Measurements from ENCODE around the gene PLLP.
A peak's percentile ranks its signal among the peaks of the same experiment; 100 is the strongest.
"Not testable (repeated sequence)": the region's sequence is repeated elsewhere in the genome, so short reads cannot be mapped to it uniquely, and the experiment has no call there.

PLLP gene

DNA sequence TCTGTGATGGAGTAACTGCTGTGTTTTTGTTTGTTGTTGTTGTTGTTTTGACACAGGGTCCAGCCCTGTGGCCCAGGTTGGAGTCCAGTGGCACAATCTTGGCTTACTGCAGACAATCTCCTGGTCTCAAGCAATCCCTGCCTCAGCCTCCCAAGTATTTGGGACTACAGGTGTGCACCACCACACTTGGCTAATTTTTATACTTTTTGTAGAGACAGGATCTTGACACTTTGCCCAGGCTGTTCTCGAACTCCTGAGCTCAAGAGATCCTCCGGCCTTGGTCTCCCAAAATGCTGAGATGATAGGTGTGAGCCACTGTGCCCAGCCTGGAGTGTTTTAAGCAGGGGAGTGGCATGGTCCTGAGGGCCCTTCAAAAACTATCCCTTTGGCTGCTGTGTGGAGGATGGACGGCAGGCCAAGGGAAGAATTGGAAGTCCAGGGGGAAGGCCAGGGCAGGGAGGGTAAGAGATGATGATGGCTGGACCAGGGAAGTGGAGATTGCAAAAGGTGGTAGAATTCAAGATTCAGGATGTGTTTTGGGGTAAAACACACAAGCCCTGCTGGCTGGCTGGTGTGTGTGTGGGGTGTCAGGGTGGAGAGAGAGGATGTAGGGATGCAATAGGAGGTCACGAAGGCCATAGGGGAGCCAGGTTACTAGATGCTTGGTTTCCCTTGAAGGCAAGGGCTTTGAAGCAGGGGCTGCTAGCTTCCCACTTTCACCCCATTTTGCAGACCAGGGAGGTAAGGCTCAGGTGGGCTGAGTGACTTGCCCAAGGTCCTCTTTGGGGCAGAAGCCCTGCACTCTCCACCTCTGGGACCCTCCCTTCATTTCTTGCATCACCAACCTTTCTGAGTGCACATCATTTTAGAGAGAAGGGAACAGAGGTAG, 18.8 kb upstream of the PLLP start:
- no peak for DNase-seq (ENCODE audit: low spot score)

DNA sequence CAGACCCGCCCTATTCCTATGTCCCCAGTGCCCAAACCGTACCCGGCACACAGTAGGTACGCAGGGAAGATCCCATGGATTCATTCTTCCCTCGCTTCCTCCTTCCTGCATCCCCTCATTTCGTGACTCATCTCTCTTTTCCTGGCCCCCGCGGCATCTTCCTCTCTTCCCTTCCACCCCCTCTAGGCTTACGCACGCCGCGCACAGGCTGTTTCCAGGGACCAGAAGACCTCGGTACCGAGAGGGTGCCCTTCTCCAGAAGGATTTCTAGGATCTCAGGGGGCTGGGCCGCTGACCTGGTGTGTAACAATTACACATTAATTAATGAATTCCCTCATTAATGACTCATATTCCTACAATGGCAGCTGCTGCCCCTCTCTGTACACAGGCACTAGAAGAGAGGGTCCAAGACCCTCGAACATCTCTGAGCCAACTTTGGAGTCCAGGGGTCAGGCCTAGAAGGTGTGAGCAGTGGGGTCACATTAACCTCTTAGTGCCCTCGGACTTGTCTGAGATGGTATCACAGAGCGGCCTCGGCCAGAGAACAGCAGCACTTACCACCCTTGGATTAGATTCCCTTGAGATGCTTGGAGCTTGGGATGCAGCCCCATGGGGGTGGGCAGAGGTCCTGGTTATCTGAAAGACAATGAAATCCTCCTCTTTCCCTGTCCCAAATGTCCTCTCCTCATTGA, 16.8 kb upstream of the PLLP start:
- no peak for DNase-seq (ENCODE audit: low spot score)

DNA sequence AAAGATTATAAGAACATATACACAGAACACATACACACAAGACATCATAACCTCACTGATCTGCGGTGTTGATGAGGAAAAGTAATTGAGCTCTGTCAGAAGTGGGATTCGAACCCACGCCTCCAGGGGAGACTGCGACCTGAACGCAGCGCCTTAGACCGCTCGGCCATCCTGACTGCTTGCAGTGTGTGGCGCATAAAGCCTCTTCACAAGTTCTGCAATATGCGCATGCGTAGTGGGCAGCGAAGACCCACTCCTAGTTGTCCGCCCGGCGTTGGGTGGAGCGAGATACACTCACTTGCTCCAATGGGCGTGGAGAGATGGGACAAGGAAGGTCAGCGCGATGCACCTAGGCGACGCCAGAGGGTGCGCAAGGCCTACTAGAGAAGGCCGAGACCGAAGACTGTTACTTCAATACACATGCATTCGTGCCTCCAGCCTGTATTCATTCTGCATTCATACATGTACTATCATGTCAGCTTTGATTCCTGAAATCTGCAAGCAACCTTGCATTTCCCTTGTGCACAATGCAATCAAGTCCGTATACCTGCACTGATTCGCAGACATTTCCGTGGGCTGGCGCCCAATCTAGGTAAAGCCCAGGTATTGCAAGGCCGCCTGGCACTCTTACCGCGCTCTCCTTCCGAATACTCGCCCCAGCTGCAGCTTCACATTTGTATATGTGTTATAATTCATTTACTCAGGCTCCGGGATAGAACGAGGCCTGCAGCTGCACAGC, 16.1 kb upstream of the PLLP start:
- peak; percentile 99 for DNase-seq (ENCODE audit: low spot score)

DNA sequence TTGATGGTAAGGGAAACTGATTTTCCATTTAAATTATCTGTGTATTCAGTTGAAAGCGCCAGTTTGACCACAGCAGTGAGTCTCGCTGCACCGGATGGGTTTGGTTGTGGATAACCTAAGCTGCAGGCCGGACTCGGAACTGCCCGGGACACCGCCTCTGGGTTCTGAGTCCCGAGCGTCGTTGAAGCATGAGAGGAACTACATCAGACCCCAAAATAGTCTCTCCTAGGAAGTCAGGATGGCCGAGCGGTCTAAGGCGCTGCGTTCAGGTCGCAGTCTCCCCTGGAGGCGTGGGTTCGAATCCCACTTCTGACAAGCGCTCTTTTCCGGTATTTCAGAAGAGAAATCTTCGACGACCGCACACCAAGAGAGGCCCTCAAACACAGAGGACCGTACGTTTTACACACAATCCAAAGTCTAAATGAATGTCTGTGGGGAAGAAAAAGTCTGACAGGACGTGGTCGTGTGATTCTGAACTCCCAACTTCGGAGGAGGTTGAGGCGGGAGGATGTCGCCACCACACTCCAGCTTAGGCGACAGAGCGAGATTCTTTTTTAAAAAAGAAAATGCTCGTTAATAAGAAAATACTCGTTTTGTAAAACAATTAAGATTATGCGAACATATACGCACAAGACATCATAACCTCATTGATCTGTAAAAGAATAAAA, 15.4 kb upstream of the PLLP start:
- peak; percentile 87 for DNase-seq (ENCODE audit: low spot score)

DNA sequence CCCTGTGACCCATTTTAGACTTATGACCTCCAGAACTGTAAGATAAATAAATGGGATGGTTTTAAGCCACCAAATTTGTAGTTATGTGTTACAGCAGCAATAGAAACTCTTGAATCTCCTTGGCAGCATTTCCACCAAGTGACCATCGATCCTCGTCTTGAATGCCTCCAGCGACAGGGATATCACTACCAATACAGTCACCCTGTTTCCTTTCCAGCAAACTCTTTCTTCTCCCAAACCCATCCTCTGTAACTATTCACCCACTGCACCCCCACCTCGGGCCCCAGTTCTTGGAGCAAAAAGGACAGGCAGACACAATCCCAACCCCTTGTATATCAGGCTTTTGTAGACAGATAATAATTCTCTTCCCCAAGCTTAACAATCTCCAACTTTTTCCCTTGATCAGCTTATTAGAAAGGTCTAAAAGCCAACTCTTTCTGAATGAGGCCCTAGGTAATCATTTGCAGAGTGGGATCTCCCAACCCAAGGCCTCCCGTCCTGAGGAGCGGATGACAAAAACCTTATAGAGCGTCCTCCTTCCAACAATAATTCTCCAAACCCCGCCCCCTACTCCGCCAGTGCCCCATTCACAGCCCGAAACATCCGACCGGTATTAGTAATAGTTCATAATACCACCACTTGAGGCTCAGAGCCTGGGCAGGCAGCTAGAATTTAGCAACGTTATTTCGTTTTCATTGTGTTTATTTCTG, 14.7 kb upstream of the PLLP start:
- DNase-seq (ENCODE audit: low spot score) = no peak

DNA sequence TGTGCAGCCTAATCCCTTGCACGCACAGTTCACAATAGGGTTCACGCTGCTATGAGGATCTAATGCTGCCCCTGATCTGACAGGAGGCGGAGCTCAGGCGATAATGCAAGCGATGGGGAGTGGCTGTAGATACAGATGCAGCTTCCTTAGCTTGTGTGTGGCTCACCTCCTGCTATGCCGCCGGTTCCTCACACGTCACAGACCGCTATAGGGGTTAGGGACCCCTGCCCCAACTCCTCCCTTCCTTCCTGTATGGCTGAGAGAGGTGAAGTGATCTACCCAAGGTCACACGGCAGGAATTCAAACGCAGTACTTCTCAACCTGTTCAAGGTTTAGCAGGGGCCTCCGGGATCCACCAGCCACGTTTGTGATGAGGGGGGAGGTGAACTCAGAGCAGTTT, 13.4 kb upstream of the PLLP start:
- DNase-seq (ENCODE audit: low spot score) = no peak

DNA sequence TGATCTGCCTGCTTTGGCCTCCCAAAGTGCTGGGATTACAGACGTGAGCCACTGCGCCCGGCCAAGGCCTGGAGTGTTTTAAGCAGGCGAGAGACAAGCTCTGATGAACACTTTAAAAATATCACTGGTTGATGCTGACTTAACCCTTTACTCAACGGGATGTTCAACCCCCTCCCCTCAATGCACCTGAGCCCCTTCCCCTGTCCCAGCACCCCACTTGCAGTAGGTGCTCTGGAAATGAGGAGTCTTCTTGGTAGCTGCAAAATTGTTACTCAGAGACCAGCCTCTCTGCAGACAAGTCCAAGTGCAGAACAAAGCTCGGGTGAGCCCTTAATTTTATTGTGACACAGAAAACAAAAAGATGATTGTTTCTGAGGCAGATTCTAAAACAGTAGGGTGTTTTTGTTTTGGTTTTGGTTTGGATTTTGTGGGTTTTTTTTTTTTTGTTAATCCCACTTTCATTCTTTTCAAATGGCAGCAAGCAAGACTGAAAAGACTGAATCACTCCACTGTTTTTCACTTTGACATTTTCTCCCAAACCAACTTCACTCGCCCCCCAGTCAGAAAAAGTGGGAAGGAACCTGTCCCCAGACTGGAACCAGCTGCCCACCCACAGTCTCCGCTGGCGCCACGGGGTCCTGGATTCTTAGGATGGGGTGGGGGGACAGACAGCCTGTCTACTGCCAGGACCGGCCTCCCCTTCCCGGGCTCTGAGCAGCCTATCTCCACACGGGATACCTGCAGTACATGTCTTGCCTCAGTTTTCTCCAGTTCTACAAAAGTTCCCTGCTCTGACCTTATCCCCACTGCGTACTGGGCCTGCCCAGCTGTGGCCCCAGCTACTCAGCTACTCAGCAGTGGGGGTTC, 5.2 kb upstream of the PLLP start:
- no peak for DNase-seq (ENCODE audit: low spot score)

DNA sequence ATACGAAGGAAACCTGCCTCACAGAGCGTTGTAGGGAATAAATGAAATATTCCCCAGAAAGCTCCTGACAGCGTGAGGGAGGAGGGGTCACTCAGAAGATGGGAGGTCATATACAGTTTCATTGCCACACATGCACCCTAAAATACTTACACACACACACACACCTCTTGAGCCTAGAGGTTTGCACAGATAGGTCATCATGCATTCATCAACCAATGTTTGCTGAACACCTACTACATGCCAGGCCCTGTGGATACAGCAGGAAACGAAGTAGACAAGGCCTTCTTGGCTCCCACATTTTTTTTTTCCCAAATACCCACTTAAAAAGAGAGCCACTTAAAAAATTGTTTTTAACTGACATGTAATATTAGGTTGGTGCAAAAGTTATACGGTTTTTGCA, 907 bp upstream of the PLLP start:
- no peak for DNase-seq (ENCODE audit: low spot score)

DNA sequence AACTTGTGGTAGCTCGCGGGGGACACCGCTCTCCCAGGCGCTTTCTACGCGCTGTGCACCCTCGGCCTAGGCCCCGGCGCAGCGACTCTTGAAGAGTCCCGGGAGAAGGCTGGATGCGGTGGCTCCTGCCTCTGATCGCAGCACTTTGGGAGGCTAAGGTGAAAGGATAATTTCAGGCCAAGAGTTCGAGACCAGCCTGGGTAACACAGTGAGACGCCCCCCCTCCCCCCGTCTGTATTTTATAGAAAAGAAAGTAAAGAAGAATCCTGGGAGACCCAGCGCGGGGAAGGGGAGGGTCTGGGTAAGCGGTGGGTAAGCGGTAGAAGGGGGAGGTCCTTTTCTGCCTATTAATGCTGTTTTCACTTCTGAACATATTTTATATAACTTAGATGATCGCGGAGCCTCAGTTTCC, 486 bp upstream of the PLLP start:
- DNase-seq (ENCODE audit: low spot score) = no peak

DNA sequence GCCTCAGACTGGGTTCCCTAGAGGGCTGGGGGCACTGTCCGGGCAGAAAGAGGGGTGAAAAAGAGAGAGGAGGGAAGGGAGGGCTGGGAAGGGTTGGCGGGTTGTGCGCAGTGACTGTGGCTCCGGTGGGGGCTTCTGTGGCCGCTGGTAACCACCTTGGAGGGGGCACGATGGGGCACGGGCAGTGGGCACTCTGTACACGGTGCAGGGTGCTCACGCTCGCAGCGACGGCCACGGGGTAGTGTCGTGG, 588 bp downstream of the PLLP start:
- DNase-seq (ENCODE audit: low spot score) = no peak

DNA sequence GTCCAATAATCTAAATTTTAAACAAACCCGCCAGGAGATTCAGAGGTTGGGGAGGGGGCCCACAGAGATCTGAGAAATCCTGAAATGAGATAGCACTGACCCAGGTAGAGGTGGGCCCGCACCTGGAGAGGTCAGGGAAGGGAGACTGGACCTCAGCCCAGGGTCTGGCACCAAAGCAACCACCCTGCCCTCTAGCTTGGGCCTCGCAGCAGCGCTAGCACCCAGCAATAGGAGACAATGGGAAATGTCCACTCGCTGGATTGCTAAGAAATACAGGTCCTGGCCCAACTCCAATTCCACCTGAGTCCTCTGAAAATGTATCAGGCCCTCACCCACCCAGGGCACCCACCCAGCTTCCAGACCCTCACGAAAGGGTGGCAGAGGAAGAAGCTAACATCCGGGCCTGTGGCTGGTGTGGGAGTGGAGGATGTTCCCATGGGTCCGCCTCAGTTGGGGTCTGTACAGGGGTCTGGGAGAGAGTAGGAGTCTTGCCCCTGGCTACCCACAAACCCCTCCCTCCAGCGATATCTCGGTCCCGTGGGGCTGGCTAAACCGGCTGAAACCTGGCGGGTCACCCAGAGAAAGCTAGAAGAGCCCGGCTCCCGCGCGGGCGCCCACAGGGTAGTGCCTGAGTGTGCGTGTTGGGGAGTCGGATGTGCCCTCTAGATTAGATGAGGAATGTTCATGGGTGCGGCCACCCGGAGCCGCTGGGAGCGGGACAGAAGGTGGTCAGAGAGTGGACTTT, 1.1 kb downstream of the PLLP start:
- DNase-seq (ENCODE audit: low spot score) = no peak

DNA sequence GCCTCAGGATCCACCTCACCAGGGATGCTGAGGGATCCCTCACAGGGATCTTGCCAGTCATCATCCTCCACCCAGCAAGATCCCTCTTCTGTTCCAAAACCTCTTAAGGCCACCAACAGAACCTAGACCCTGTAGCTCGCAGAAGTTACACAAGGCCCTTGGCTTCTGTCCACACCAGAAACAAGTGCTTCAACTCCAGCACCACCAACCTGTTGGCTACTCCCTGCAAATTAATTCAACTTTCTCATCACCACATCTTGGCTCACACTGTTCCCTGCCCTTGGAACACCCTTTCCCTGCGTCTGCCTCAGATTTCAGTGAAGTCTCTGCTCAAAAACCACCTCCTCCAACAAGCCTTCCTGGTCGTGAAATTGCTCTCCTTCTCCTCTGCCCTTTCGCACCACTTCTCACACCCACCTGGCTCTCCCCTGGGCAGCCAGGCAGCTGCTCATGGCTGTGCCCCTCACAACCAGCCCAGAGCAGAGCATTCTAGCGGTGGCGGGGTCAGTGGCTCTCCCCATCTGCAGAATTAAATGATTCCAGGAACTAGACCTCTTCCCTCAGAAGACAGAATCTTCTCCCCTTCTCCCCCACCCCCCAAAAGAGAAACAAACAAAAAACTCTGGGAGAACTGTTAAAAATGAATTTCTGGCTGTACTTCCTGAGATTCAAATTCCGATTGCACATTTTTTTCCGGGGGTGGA, 1.8 kb downstream of the PLLP start:
- no peak for DNase-seq (ENCODE audit: low spot score)

DNA sequence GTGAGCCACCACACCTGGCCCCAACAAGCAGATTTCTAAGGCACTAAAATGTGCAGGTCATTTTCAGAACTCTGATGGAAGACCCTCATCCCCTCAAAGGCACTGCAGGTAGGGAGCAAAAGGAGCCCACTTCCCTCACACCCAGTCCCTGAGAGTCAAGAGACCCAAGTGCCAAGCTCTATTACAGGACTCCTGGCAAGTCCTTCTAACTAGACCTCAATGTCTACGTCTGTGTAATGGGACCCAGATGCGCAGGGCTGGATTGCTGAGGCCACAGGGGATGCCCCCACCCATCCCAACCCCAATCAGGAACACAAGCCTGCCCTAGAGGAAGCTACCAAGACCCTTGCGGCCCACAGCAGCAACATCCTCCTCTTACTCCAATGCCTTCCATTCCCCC, 2.7 kb downstream of the PLLP start:
- no peak for DNase-seq (ENCODE audit: low spot score)

DNA sequence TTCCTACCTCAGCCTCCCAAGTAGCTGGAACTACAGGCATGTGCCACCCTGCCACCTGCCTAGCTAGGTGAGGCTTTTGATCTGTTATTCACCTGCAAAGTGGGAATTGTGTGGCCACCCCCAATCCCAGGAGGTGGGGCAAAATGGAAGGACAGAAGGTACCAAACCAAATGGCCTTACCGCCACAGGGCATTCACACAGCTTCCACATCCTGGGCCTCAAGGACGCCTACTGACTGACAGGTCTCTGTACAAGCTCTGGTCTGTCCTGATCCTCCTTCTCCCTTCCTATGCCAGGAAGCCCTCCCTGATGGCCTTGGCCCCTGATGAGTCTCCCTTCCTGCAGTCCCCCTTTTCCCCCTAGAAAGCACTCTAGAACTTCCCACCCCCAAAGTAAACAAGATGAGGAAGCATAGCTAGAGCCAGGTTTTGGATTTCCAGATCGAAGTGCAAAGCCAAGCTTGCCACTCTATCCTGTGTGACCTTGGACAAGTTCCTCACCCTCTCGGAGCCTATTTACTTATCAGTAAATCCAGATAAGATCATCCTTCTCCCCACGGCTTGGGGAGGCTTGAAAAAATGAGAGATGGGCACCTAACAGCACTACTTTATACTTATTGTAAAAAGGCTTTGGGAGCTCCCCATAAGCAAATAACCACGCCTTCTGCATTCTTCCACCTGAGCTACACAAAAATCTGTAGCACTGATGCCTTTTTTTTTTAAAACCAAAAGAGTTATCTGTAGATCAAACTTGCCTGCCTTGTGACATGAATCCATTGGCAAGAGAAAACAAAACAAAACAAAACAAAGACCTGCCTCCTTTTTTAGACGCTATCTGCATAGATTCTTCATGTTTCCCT, 4.5 kb downstream of the PLLP start:
- DNase-seq (ENCODE audit: low spot score) = no peak

DNA sequence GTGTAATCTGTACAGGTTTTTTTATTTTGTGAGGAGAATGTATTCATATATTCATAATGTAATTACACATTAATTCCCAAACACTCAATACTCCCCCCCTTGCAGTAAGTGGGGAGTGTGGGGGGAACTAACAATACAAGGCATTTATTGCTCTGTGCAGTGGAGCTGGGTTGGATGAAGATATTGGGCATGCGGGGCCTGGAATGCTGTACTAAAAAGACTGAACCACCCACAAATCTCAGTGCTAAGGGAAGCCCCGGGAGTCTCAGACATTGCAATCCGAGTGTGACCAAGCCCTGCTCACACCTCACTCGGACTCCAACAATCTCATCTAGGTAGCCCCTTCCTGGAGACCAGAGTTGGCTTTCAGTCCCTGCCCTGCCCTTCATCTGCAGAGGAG, 6.0 kb downstream of the PLLP start:
- no peak for DNase-seq (ENCODE audit: low spot score)

DNA sequence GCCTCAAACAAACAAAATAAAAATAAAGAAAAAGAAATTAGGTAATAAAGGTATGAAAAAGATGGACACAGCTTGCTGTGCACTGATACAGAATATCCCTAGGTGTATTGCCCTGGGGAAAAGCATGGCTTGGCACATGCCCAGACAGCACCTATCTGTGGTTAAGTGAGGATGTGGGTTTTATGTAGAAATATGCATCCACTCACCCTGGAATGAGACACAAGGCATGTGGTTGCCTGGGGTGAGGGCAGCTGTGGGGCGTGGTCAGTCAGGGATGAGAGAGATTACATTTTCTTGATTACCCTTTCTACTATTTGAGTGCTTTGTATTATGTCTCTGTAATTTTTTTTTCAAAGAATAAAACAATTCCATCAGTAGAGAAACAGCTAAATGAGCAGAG, 6.9 kb downstream of the PLLP start:
- no peak for DNase-seq (ENCODE audit: low spot score)

DNA sequence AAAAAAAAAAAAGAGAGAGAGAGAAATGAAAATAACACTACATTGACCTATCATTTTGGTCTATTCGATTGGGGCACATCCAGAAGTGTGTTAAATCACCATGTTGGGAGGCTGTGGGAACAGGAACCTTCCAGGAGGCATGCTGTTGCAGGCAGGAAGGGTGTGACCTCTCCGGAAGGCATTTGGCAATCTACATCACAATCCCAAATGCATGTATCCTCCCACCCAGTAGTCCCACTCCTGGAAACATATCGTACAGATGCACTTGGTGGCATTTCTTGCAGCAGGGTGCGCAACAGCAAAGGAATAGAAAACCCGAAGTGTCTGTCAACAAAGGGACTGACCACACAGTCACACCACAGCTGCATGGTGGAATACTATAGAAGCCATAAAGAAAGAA, 7.9 kb downstream of the PLLP start:
- no peak for DNase-seq (ENCODE audit: low spot score)

DNA sequence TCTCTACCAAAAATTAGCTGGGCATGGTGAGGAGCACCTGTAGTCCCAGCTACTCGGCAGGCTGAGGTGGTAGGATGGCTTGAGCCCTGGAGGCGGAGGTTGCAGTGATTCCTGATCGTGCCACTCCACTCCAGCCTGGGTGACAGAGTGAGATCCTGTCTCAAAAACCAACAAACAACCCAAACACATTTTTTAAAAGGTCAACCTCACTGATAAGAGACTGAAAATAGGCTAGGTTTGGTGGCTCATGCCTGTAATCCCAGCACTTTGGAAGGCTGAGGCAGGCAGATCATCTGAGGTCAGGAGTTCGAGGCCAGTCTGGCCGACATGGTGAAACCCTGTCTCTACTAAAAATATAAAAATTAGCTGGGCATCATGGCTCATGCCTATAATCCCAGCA, 8.5 kb downstream of the PLLP start:
- DNase-seq (ENCODE audit: low spot score) = not testable (repeated sequence)

DNA sequence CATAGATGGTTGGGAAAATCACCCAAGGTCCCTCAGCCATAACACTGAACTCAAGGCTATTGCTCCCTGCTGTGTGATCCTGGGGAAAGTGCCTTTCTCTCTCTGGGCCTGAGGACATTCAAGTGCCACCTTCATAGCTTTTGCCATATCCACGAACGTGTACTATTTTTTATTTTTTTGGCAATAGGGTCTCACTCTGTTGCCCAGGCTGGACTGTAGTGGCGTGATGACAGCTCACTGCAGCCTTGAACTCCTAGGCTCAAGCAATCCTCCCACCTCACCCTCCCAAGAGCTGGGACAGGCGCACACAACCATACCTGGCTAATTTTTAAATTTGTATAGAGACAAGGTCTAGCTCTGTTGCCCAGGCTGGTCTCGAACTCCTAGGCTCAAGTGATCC, 10.6 kb downstream of the PLLP start:
- no peak for DNase-seq (ENCODE audit: low spot score)
